IMR-90 (cell line): ENCODE data around the gene RGS10. TPM values are rescaled to one million over a fixed set of nuclear protein-coding genes. Genes with fewer than 3 reads are reported as not detected.

Experiments
- ATAC-seq: fragments of 200-7000 bp; cut with Tn5 transposase; 2 replicates; pipeline ENCODE4 v1.9.1; 2020; ENCODE audit warnings: low read depth, mild to moderate bottlenecking, moderate library complexity
- BruUV-seq: library from RNA; stranded (reverse); fragments of 400-500 nt; replicated peaks from 2 replicates; lab custom pipeline; 2021; lab: Mats Ljungman, UMichigan
- CTCF ChIA-PET: fragments of 300-600 bp; formaldehyde crosslinking; extraction: SDS; loops from one replicate; lab custom pipeline; 2021; ENCODE audit warnings: antibody characterized with exemption; lab: Yijun Ruan, JAX
- POLR2A ChIA-PET: fragments of 300-600 bp; sonication (Branson Sonifier 250); formaldehyde crosslinking; loops from one replicate; lab custom pipeline; 2022; ENCODE audit warnings: antibody characterized with exemption; ENCODE audit not compliant: unreplicated experiment; lab: Charles Lee
- DNase-seq: peaks from one replicate; pipeline ENCODE4 v3.0.0; 2013
- H2AFZ ChIP-seq: replicated peaks from 2 replicates; pipeline ENCODE3; 2013; ENCODE audit warnings: low read length, mild to moderate bottlenecking; ENCODE audit not compliant: poor library complexity
- H2AK5ac ChIP-seq: 2 replicates; pipeline ENCODE4 v1.6.1; 2013; ENCODE audit warnings: low read depth, low read length, inconsistent platforms
- H2AK9ac ChIP-seq: replicated peaks from 2 replicates; pipeline ENCODE3; 2013; ENCODE audit warnings: mild to moderate bottlenecking, low read depth, low read length, moderate library complexity; ENCODE audit not compliant: poor library complexity
- H2BK120ac ChIP-seq: 2 replicates; pipeline ENCODE4 v1.6.1; 2013; ENCODE audit warnings: low read depth, low read length, inconsistent platforms
- H2BK15ac ChIP-seq: 3 replicates; pipeline ENCODE4 v1.6.1; 2013; ENCODE audit warnings: low read depth, low read length, inconsistent platforms
- H2BK20ac ChIP-seq: 2 replicates; pipeline ENCODE4 v1.6.1; 2013; ENCODE audit warnings: low read depth, mild to moderate bottlenecking, inconsistent platforms, low read length, moderate library complexity
- H2BK5ac ChIP-seq: 2 replicates; pipeline ENCODE4 v1.6.1; 2013; ENCODE audit warnings: mild to moderate bottlenecking, low read depth, low read length, inconsistent platforms; ENCODE audit not compliant: poor library complexity, severe bottlenecking
- H3K14ac ChIP-seq: replicated peaks from 2 replicates; pipeline ENCODE4 v1.6.1; 2013; ENCODE audit warnings: low read depth, low read length, inconsistent platforms
- H3K18ac ChIP-seq: 2 replicates; pipeline ENCODE4 v1.6.1; 2013; ENCODE audit warnings: low read depth, low read length, control low read depth
- H3K23ac ChIP-seq: 2 replicates; pipeline ENCODE4 v1.6.1; 2013; ENCODE audit warnings: low read depth, low read length, inconsistent platforms
- H3K27ac ChIP-seq: 2 replicates; pipeline ENCODE4 v1.5.1; 2013; ENCODE audit warnings: mild to moderate bottlenecking, control low read depth, low read length; ENCODE audit not compliant: insufficient read depth
- H3K27me3 ChIP-seq: 2 replicates; pipeline ENCODE4 v1.6.1; 2013; ENCODE audit warnings: low read length; ENCODE audit not compliant: control insufficient read depth, insufficient read depth
- H3K36me3 ChIP-seq: 2 replicates; pipeline ENCODE4 v1.6.1; 2013; ENCODE audit warnings: low read length, mixed read lengths; ENCODE audit not compliant: control insufficient read depth, insufficient read depth
- H3K4ac ChIP-seq: 2 replicates; pipeline ENCODE4 v1.6.1; 2013; ENCODE audit warnings: low read depth, low read length, inconsistent platforms
- H3K4me1 ChIP-seq: 2 replicates; pipeline ENCODE4 v1.6.1; 2013; ENCODE audit warnings: low read length, mixed read lengths; ENCODE audit not compliant: control insufficient read depth, insufficient read depth
- H3K4me2 ChIP-seq: 2 replicates; pipeline ENCODE4 v1.6.1; 2013; ENCODE audit warnings: low read depth, mild to moderate bottlenecking, control low read depth, low read length, moderate library complexity
- H3K4me3 ChIP-seq: 2 replicates; pipeline ENCODE4 v1.5.1; 2013; ENCODE audit warnings: low read depth, mild to moderate bottlenecking, control low read depth, low read length, moderate library complexity; ENCODE audit not compliant: insufficient read depth
- H3K56ac ChIP-seq: 2 replicates; pipeline ENCODE4 v1.6.1; 2013; ENCODE audit warnings: low read length, inconsistent platforms; ENCODE audit not compliant: insufficient read depth; ENCODE audit errors: extremely low read depth
- H3K79me1 ChIP-seq, 2 experiments: 2 replicates each; pipeline ENCODE4 v1.6.1; 2013; ENCODE audit warnings: low read length in 2 of 2, inconsistent platforms in 1 of 2, low read depth in 1 of 2
- H3K9ac ChIP-seq: 2 replicates; pipeline ENCODE4 v1.6.1; 2013; ENCODE audit warnings: low read depth, low read length, control low read depth
- H3K9me1 ChIP-seq: 2 replicates; pipeline ENCODE4 v1.6.1; 2013; ENCODE audit warnings: low read length, inconsistent platforms; ENCODE audit not compliant: insufficient read depth
- H3K9me3 ChIP-seq: 2 replicates; pipeline ENCODE4 v1.6.1; 2013; ENCODE audit warnings: low read length; ENCODE audit not compliant: control insufficient read depth, insufficient read depth
- H4K20me1 ChIP-seq: 2 replicates; pipeline ENCODE4 v1.6.1; 2013; ENCODE audit warnings: low read length, inconsistent platforms; ENCODE audit not compliant: insufficient read depth
- H4K5ac ChIP-seq: 2 replicates; pipeline ENCODE4 v1.6.1; 2013; ENCODE audit warnings: mild to moderate bottlenecking, low read depth, low read length, control low read depth
- H4K8ac ChIP-seq, 2 experiments: 2 replicates each; pipeline ENCODE4 v1.6.1; 2013; ENCODE audit warnings: low read depth in 2 of 2, low read length in 2 of 2, control low read depth in 1 of 2, inconsistent platforms in 1 of 2
- H4K91ac ChIP-seq: 2 replicates; pipeline ENCODE4 v1.6.1; 2013; ENCODE audit warnings: low read depth, low read length, inconsistent platforms; ENCODE audit not compliant: insufficient read depth
- BHLHE40 ChIP-seq: fragments of 150-350 bp; IDR thresholded peaks from 2 replicates; pipeline ENCODE4 v1.6.1; 2016; ENCODE audit warnings: mild to moderate bottlenecking, low read depth, low read length
- CHD1 ChIP-seq: IDR thresholded peaks from 2 replicates; pipeline ENCODE4 v1.6.1; 2012; ENCODE audit warnings: low read depth, low read length, improper control_type of control experiment
- CTCF ChIP-seq: conservative IDR thresholded peaks from 2 replicates; pipeline ENCODE4 v1.5.1; 2012; ENCODE audit warnings: mild to moderate bottlenecking, low read depth, low read length, improper control_type of control experiment
- MXI1 ChIP-seq: IDR thresholded peaks from 2 replicates; pipeline ENCODE4 v1.6.1; 2012; ENCODE audit warnings: low read depth, mild to moderate bottlenecking, low read length, moderate library complexity, borderline replicate concordance
- NFE2L2 ChIP-seq: fragments of 150-350 bp; IDR thresholded peaks from 2 replicates; pipeline ENCODE4 v1.6.1; 2016; ENCODE audit warnings: low read depth, mild to moderate bottlenecking, low read length
- RAD21 ChIP-seq: IDR thresholded peaks from 2 replicates; pipeline ENCODE4 v1.6.1; 2012; ENCODE audit warnings: low read length, improper control_type of control experiment
- WGBS, 2 experiments: methylation state at CpG; one replicate each; pipeline versions ENCODE4 v1.1.5 to v1.1.7; 2013; ENCODE audit warnings: missing lambda C conversion rate in 2 of 2; ENCODE audit not compliant: insufficient read length in 1 of 2; ENCODE audit errors: extremely low coverage in 2 of 2; 5-methylcytosine and 5-hydroxymethylcytosine counted together
- dilution Hi-C: fragments of 300-500 bp; cut with HindIII; formaldehyde crosslinking; loops from one replicate; pipeline ENCODE4 v1.14.3; 2018; ENCODE audit warnings: low sequenced_read_pairs; ENCODE audit not compliant: unreplicated experiment
- in situ Hi-C: fragments of 300-500 bp; cut with MboI; formaldehyde crosslinking; loops from 3 replicates; pipeline ENCODE4 v1.14.3; 2019; ENCODE audit warnings: low sequenced_read_pairs, inconsistent platforms, mixed read lengths
- intact Hi-C: fragments of 100-400 bp; cut with micrococcal nuclease; formaldehyde crosslinking; loops from 2 replicates; pipeline ENCODE4 v1.10.0; 2022
- polyA plus RNA-seq, 3 experiments: library from polyadenylated mRNA; depleted of rRNA; stranded (reverse); fragments of >200 nt; gene quantifications; 2 replicates each; pipeline ENCODE4 v1.2.3, GENCODE V29; 2012; ENCODE audit warnings: low replicate concordance in 1 of 3
- total RNA-seq: library from RNA; depleted of rRNA; stranded (reverse); fragments of >200 nt; gene quantifications from 2 replicates; pipeline ENCODE4 v1.2.3, GENCODE V29; 2012

The RGS10 gene
- total and polyA plus RNA-seq, 2 of the 4 experiments (the other 2 are of a cell fraction) = 35.3 to 89.7 TPM

- in situ Hi-C loops = no loop called here
- Histone ChIP-seq H2BK120ac (no peak overlapping the region), H3K18ac (no peak overlapping the region), H2AFZ (no peak overlapping the region), H3K27ac (no peak overlapping the region), H3K4me3 (no peak overlapping the region), H3K9ac (no peak overlapping the region), H4K8ac (no peak overlapping the region), H3K79me1 (no peaks in the 10 kb centered on the region), H3K56ac (no peak overlapping the region), H2AK5ac (no peak overlapping the region), H3K4me2 (no peak overlapping the region), H4K91ac (no peak overlapping the region), H2AK9ac (peak overlapping the region; percentile 25), H2BK5ac (no peak overlapping the region), H3K4ac (no peak overlapping the region), H4K20me1 (no peaks in the 10 kb centered on the region), H3K36me3 (peaks cover 33% of the 10 kb centered on the region), H2BK15ac (no peak overlapping the region), H3K4me1 (no peaks in the 10 kb centered on the region), H4K5ac (no peak overlapping the region), H3K23ac (no peak overlapping the region), H3K27me3 (peaks cover 8% of the 10 kb centered on the region), H2BK20ac (no peak overlapping the region), H3K9me3 (peaks cover 3% of the 10 kb centered on the region; the same call in 1 of the 2 replicates), H3K14ac (no peak overlapping the region), H3K9me1 (no peaks in the 10 kb centered on the region; the same call in 1 of the 2 replicates)
- TF ChIP-seq CTCF = no peak
- TF ChIP-seq MXI1 = no peak
- TF ChIP-seq RAD21 = no peak
- TF ChIP-seq CHD1 = no peak
- TF ChIP-seq BHLHE40 = no peak
- TF ChIP-seq NFE2L2 = no peak
- no peak; the same call in 1 of the 2 replicates for ATAC-seq
- dilution Hi-C loops = no loop called here
- CTCF ChIA-PET = no interaction called here
- no peak for DNase-seq
- intact Hi-C loops = no loop called here
- WGBS, 2 experiments = 80% methylated on average over 1 of the region's 11 CpGs; no CpG with 5 or more reads in 1 of the 2 experiments
- no TSS peak for BruUV-seq
- POLR2A ChIA-PET = no interaction called here
These were observed 81.9 kb downstream of the RGS10 start for GRCh38 chr10:119460369-119461195.
